HG02678 (cell line): Measurements from ENCODE around the gene FLNC.

Experiments
- ATAC-seq: cut with Tn5 transposase; IDR thresholded peaks from one replicate; pipeline ENCODE4 v1.9.1; 2021; ENCODE audit warnings: mild to moderate bottlenecking, moderate library complexity; ENCODE audit not compliant: unreplicated experiment

FLNC gene

DNA sequence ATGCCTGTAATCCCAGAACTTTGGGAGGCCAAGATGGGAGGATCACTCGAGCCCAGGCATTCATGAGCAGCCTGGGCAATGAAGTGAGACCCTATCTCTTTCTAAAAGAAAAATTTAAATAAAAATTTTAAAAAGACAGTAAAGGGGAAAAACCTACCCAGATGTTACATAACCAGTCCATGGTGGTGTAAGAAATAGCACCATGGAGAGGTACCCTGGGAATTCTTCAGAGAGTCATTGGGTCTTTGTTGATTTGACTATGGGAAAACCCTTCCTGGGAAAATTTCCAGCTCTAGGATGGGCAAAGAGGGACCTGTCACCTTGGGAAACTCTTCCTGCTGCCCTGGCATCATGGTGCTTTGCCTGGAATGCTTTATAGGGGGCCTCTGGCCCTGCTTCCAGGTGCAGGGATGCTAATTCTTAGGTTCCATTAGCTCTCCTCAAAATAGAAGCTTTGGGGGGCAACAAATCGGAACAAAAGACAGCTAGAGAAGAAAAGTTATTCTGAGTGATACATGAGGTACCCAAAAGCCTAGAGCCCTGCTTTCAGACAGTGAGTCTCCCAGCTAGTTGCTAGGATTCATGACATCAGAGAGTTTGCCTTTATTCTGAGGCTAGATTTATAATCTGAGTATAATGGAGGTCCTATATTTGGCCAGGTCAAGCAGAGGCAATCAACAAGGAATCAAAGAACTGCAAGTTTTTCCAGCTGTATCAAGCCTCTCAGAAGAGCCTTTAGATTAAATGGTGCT is 28.4 kb upstream of the FLNC start:
- no peak for ATAC-seq

DNA sequence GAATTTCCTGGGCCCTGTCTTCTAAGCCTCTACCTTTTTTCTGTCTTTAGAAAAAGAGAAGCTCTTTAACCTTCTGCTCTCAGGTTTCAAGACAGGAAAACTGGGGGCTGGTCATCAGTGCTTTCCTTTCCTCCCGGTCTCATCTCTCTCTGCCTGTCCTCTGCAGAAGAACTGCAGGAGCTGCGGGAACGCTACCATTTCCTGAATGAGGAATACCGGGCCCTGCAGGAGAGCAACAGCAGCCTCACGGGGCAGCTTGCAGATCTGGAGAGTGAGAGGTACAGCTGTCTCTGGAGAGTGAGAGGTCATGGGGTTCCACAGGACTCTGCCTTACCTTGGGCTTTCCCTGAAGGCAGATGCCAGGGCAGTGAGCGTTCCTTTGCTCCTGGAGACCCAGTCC is 25.7 kb upstream of the FLNC start:
- no peak for ATAC-seq

GRCh38 chr7:128805225-128805624 is 25.0 kb upstream of the FLNC start:
- ATAC-seq, result no peak

- no peak for ATAC-seq
Measured at GRCh38 chr7:128807191-128807590, 23.0 kb upstream of the FLNC start.

GRCh38 chr7:128809363-128809762 is 20.8 kb upstream of the FLNC start:
- ATAC-seq, result no peak

- no peak for ATAC-seq
Measured at GRCh38 chr7:128810473-128810872, 19.7 kb upstream of the FLNC start.

DNA sequence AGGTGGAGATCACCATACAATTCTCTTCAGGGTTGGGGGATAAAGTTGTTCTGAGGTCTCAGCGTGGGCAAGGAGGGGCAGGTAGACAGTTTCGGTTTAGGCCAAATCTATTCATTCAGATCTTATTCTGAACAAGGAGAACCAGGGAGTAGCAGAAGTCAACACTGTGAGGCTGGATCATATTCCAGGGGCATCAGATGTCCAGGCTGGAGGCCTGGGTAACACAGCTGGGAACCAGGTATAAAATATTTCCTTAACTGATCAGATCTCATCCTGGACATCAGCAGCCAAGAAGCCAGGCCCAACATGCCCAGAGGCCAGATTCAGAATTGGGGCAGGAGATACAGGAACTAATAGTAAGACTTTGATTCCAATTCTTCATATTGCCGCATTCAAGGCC is 19.2 kb upstream of the FLNC start:
- ATAC-seq, result no peak

- no peak for ATAC-seq
Measured at GRCh38 chr7:128811631-128812430, 18.4 kb upstream of the FLNC start.

- no peak for ATAC-seq
Measured at GRCh38 chr7:128812514-128813168, 17.6 kb upstream of the FLNC start.

DNA sequence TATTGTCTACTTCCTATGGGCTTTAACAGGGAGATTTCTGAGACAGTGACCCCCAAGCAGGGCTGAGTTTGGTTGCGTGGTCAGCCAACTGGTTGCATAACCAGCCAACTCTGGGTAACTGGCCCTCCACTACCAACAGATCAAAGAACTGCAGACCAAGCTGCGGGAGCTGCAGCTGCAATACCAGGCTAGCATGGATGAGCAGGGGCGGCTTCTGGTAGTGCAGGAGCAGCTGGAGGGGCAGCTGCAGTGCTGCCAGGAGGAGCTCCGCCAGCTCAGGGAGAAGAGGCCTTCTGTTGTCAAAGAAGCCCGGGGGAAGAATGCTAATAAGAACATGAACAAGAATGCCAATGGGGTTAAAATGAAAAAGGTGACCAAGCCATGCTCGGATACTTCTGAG is 15.7 kb upstream of the FLNC start:
- ATAC-seq, result no peak

DNA sequence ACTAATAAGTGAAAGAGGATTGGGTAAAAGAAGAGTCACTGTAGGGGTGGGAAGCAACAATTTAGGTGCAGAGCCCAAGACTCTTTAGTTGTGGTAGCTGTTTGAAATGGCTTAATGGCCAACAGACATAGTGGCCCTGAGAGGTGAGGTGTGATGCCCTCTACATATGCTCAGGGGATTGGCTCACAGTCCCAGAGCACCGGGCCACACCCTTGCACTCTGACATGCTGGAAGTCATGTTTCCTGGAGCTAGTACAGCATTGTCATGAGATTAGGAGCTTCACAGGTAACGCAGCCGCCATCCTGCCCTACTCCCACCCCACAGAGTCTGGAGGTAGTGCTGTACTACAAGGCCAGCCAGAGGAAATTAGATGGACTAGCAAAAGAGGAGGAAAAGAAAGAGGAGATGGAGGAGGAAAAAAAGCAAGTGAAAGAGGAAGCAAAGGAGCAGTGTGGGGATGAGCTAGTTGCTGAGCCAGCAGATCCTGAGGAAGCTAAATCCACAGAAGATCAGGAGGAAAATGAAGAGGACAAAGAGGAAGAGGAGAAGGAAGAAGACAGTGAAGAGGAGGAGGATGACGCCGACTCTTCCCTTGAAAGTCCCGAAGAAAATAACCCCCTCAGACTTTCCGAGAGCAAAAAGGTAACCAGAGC is 14.8 kb upstream of the FLNC start:
- no peak for ATAC-seq

GRCh38 chr7:128818694-128819093 is 11.5 kb upstream of the FLNC start:
- ATAC-seq, result no peak

DNA sequence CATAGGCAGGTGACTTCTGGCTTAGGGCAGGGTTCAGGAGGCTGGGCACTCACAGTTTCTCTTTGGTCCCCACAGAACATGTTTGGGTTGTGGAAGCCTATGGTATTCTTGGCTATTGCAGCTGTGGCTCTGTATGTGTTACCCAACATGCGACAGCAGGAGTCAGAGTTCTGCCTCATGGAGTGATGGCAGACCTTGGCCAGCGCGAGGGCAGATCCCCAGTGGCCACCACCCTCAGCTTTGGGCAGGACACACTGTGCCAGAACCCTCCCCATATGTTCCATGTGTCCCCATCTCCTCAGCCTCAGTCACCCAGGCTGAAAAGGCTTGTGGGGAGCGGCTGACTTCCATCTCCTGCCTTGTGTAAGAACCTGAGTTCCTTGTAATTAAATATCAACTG is 8.5 kb upstream of the FLNC start:
- no peak for ATAC-seq

DNA sequence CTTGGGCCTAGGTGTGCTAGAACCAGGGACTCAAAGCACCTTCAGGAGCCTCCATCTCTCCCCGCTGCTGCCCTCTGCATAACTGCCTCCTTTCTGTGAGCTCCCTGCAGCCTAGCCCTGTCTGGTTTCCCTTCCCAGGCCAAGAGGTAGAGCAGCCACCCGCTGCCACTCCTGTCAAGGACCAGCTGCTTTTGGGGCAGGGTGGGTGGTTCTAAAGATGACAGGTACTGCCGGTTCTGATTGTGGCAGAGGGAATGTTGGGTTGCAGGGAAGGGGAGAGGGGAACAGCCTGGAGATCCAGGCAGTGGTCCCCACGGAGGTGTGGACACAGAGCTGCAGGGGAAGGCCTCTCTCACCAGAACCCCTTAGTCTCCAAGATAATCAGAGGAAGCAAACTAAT is 3.7 kb upstream of the FLNC start:
- no peak for ATAC-seq

GRCh38 chr7:128826916-128827247 is 3.3 kb upstream of the FLNC start:
- no peak for ATAC-seq

DNA sequence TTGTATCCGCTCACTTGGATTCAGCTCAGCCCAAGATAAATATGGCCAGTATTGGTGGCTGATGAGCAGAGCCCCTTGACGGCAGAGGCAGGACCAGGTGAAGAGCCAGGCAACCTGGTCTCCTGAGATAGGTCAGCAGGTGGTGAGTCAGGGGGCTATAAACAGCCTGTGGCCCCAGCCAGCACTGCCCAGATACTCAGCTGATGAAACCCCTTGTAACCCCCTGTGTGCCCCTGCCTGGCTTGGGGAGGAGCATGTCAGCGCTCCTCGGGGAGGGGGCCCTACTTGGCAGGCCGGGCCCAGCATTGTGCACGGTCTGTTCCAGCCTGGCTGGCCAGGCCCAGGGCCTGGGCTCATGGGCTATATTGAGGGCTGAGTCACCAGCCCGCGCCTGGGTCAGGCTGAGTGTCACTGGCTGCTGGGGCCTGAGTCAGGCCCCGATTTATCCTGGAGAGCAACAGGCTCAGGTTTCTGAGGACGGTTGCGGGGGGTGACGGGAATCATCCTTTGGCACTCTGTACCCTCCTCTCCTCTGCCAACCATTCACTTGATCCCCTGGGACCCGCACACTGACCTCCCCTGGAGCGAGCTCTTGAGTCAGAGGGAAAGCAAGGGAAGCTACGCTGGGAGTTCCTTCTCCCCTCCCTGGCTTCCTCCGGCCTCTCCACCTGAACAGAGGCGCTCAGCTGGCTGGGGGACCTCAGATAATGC is 2.8 kb upstream of the FLNC start:
- no peak for ATAC-seq

- no peak for ATAC-seq
Measured at GRCh38 chr7:128827971-128828711, 2.1 kb upstream of the FLNC start.

DNA sequence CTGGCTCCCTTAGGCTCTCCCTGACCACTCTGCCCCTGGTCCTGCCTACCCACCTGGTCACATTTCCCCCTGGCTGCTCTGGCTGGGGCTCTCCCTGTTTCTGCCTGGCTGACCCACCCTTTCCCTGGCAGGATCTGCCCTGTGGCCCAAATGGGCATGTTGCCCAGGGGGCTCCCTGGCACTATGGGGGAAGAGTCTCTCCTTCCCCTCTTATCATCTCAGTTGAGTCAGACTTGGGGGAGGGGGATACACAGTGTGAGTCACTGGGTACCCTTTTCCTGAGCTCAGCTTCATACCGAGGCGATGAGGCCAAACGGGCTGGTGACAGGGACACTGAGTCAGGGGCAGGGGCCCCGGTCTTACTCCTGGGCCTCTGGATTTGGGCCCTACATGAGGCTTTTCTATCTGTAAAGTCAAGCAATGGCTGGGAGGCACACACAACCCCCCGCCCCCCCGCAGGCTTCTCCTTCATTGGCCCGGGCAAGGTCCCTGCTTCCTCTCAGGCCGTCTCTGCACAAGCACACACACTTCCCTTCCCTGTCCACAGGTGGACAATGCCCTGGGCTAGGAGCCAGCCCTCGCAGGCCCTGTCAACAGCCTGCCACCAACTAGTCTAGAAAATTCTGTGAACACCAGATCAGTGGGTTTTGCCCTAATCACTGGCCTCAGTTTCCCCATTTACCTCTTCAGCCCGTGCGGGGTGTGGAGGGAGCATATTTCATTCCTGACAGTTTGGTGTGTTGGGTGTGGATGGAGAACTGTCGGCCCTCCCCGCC is 627 bp upstream of the FLNC start:
- no peak for ATAC-seq

GRCh38 chr7:128831178-128831993 is 1.2 kb downstream of the FLNC start:
- ATAC-seq, result no peak
